GM18520 (cell line): ENCODE results near the gene MFSD12.

ENCODE experiments used
- ATAC-seq: cut with Tn5 transposase; IDR thresholded peaks from one replicate; pipeline ENCODE4 v1.9.1; 2021; ENCODE audit not compliant: unreplicated experiment

MFSD12 gene

DNA sequence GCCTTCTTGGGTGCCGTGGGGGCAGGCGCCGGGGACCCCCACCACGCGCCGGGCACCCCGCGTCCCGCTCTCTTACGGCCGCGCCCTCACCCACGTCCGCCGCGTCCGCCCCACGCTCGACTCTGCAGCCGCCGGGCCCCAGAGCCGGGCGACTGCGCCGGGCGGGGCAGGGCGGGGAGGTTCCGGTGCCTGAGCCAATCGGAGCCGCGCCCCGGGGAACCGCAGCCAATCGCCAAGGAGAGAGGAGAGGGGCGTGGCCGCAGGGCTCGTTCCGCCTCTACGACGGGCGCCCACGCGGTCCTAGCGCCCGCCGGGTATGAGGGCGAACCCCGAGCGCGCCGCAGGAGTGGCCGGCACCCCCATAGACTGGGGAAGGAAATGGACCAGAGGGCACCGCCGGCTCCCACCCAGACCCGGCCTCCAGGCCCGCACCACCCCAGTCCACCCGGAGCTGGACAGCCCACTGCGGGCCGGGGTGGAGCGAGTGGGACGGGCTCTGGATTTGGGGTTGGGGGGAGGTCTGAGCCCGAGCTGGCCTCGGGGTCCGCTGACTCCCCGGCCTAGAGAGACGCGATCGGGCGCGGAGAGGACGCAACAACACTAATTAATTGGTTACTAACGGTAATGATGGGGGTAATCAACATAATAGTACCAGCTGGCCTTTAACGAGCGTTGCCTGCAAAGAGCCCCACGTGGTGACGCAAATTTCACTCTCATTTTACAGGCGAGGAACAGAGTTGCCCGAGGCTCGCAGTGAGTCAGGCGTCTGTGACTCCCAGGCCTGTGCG is at the start of gene MFSD12:
TSS of gene MFSD12 (minus strand) at position 126 of the 788 bp plus-strand sequence. CDS start 183 bp downstream, outside the sequence.
- ATAC-seq, result peak; percentile 84

DNA sequence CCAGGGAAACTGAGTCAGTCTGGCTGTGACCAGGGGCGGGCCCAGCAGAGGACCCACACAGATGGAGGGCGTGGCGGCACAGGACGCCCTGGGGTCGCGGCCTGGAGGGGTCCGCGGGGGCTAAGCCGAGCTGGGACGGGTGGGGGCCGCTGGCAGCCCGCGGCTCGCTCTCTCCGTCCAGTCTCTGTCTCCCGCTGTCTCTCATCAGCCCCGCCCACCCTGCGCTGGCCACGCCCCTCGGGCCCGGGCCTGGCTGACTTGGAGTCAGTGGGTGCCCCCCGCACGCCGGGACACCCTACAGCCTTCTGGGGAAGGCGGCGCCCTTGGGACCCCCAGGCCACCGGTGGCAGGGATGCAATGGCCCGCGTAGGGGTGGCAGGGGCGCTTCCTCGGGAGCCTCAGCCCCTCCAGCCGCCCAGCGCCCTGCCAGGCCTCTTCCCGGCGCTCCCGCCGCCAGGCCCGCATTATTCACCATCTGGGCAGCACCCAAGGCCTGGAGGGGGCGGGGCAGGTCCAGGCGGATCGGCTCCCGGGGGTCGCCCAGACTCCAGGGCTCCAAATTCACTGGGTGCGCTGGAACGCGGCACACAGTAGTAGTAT is 49.4 kb upstream of the MFSD12 start, which contains the start of gene TBXA2R:
TSS of gene TBXA2R (minus strand) at position 186 of the 600 bp plus-strand sequence. CDS start 6,241 bp downstream, outside the sequence.
- no peak for ATAC-seq

DNA sequence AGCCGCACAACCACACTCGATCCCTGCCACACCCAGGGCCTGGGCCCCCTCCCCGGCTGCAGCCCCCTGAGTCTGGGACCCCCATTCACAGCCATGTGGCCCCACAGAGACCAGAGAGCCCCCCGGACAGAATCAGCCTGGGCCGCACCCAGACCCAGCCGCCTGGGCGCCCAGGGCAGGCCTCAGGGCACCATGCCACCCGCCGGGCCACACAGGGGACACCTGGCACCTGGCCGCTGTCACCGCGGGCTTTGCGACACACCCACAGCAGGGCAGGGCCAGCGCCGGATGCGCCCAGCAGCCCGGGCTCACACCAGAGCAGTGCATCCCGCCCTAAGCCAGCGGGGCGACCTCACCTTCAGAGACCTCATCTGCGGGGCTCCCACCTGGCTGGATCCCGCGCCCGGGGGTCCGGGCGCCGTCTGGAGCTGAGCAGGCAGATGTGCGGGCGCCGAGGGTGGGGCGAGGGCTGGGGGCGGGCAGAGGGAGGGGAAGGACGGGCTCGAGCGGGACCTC is 48.8 kb upstream of the MFSD12 start:
- ATAC-seq, result no peak

GRCh38 chr19:3605770-3606169 is 48.4 kb upstream of the MFSD12 start:
- ATAC-seq, result no peak

GRCh38 chr19:3605361-3605760 is 48.0 kb upstream of the MFSD12 start:
- no peak for ATAC-seq

DNA sequence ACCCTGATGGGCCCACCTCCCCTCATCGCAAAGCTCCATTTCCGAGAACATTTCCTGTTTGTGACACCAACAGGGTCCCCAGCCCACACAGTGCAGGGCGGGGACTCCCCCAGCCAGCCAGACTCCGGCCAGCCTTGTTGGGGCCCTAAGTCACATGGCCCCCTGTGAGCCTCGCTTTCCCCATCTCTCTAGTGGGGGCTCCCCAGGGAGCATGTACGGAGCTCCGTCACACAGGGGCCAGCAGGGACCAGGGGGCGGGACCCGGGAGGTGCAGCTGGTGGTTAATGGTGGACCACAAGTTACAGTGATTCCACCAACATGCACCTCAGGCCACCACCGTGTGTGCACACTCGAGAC is 47.6 kb upstream of the MFSD12 start:
- no peak for ATAC-seq

GRCh38 chr19:3604227-3604986 is 47.0 kb upstream of the MFSD12 start:
- ATAC-seq, result no peak

DNA sequence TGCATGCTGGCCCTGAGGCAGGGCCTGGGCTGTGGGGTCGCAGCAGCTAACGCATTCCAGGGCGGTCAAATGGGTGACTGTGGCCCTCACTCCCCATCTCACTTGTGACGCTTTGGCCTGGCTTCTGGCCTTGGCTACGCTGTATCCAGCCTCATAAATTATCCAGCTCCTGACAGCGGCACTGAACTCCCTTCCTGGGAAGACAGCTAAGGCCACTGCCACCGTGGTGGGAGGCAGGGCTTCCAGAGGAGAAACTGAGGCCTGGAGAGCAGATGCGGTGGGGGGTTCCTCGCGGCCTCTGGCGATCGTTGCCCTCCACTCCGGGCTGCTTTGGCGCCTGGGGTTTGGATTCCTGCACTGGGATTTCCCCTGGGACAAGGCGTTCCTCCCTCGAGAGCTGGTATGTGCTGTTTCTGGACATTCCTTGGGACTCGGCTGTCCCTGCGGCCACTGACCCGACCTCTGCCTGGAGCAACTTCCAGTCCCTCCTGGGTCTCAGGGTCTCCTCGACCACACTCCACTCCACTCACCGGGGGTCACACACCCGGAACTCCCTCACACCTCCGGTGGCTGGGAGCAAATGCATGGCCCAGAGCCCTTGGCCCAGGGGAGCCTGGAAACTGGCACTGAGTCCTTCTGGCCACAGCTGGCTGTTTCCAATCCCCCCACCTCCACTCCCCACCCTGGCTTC is 45.9 kb upstream of the MFSD12 start:
- no peak for ATAC-seq

GRCh38 chr19:3601021-3601420 is 43.6 kb upstream of the MFSD12 start:
- no peak for ATAC-seq

GRCh38 chr19:3599776-3600187 is 42.4 kb upstream of the MFSD12 start:
- no peak for ATAC-seq

GRCh38 chr19:3595521-3596061 is 38.2 kb upstream of the MFSD12 start:
- ATAC-seq, result no peak

- ATAC-seq, result no peak
Measured at GRCh38 chr19:3593156-3593555, 35.8 kb upstream of the MFSD12 start.

GRCh38 chr19:3591876-3592613 is 34.7 kb upstream of the MFSD12 start:
- no peak for ATAC-seq

DNA sequence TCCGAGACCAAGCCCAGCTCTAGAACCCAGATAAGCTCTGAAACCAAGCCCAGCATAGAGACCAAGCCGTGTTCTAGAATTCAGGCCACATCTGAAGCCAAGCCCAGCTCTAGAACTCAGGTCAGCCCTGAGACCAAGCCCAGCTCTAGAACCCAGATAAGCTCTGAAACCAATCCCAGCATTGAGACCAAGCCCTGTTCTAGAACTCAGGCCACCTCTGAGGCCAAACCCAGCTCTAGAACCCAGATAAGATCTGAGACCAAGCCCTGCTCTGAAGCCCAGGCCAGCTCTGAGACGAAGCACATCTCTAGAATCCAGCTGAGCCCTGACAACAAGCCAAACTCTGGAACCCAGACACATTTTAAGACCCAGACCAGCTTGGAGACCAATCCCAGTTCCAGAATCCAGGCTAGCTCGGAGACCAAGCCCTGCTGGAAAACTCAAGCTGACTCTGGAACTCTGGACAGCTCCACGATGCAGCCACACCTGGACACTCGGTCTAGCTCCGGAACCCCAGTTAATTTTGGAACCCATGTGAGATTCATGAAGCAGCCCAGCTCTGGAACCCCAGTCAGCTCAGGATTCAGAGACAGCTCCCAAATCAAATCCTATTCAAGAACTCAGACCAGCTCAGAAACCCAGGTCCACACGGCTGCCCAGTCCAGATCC is 33.7 kb upstream of the MFSD12 start:
- no peak for ATAC-seq

- ATAC-seq, result no peak
Measured at GRCh38 chr19:3589949-3590348, 32.6 kb upstream of the MFSD12 start.

GRCh38 chr19:3589439-3589838 is 32.1 kb upstream of the MFSD12 start:
- no peak for ATAC-seq

GRCh38 chr19:3586707-3587346 is 29.4 kb upstream of the MFSD12 start:
- ATAC-seq, result no peak

DNA sequence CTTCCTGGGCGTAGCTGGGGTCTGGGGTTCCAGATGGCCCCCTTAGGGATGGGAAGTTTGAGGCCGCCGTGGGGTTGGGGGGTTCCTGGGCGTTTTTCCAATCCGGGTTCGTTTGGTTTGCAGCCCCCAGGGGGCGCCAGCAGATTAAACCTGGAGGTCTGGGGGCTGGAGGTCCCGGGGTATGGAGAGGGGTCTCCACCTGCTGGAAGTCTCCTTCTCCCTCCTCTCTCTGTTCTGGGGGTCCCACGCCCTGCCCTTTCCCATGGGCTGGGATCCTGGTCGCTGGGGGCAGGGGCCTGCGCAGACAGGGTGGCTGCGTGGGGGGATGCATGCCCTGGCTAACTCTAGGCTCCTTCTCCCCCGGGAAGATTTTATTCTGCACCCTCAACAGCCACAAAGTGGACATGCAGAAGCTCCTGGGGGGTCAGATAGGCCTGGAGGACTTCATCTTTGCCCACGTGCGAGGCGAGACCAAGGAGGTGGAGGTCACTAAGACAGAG is 28.8 kb upstream of the MFSD12 start:
- no peak for ATAC-seq
